ENCODE measurements around the gene TF. TPM values are rescaled to one million over a fixed set of nuclear protein-coding genes. Genes with fewer than 3 reads are reported as not detected.

TF gene
- polyA plus RNA-seq, 1 donor (not counting 4 experiments of a cell fraction or from before 2014, with no cell fraction given), result 0.30 TPM

- FAIRE-seq (no peak), DNase-seq (ENCODE audit: low read depth, low spot score) (no peak)
- Histone ChIP-seq H4K20me1 (ENCODE audit: control insufficient read depth, extremely low read depth, insufficient read depth, low read length) (no peaks in the 10 kb centered on the region), H3K27ac (ENCODE audit: control insufficient read depth, insufficient read depth, low read length) (no peak overlapping the region), H3K9me1 (ENCODE audit: control insufficient read depth, extremely low read depth, insufficient read depth, low read length) (no peaks in the 10 kb centered on the region), H3K9ac (ENCODE audit: control insufficient read depth, extremely low read depth, insufficient read depth, low read length) (no peak overlapping the region), H3K27me3 (ENCODE audit: control insufficient read depth, extremely low read depth, insufficient read depth, low read length) (peaks cover 34% of the 10 kb centered on the region), H3K9me3 (ENCODE audit: control insufficient read depth, low read depth, low read length) (no peaks in the 10 kb centered on the region), H2AFZ (ENCODE audit: control insufficient read depth, low read length) (no peak overlapping the region), H3K36me3 (ENCODE audit: control insufficient read depth in 2 of 2, extremely low read depth in 1 of 2, insufficient read depth in 2 of 2, low read length in 2 of 2) (no peaks in the 10 kb centered on the region), H3K4me1 (ENCODE audit: control insufficient read depth, extremely low read depth, insufficient read depth, low read length) (no peaks in the 10 kb centered on the region), H3K79me2 (ENCODE audit: control insufficient read depth, insufficient read depth, low read length) (no peaks in the 10 kb centered on the region), H3K4me2 (ENCODE audit: control insufficient read depth, extremely low read depth, insufficient read depth, low read depth, low read length) (no peak overlapping the region), H3K4me3 (ENCODE audit: control insufficient read depth in 2 of 3, extremely low read depth in 1 of 3, insufficient read depth in 2 of 3, low read depth in 1 of 3, low read length in 3 of 3) (no peak overlapping the region)
- dilution Hi-C loops (cut with MboI; ENCODE audit: extremely low pct_ligation_motif_present, low sequenced_read_pairs), result no loop called here
- TF ChIP-seq CTCF (optimal IDR thresholded peaks at IDR 0.05 in 1 of 3, IDR thresholded peaks at IDR 0.05 in 1 of 3, conservative IDR thresholded peaks at IDR 0.05 in 1 of 3; ENCODE audit: extremely low read depth in 1 of 3, insufficient read depth in 2 of 3, low read length in 3 of 3) (no peak), EZH2 (IDR thresholded peaks at IDR 0.05; ENCODE audit: low read length) (no peak)
These were observed 2.0 kb upstream of the TF start for GRCh38 chr3:133744241-133744640.

GRCh38 chr3:133745108-133745507 is 1.1 kb upstream of the TF start:
- no peak for TF ChIP-seq EZH2 (IDR thresholded peaks at IDR 0.05; ENCODE audit: low read length)
- no peak for TF ChIP-seq CTCF (optimal IDR thresholded peaks at IDR 0.05 in 1 of 3, IDR thresholded peaks at IDR 0.05 in 1 of 3, conservative IDR thresholded peaks at IDR 0.05 in 1 of 3; ENCODE audit: extremely low read depth in 1 of 3, insufficient read depth in 2 of 3, low read length in 3 of 3)
- Histone ChIP-seq H3K9me1 (ENCODE audit: control insufficient read depth, extremely low read depth, insufficient read depth, low read length) (no peaks in the 10 kb centered on the region), H3K79me2 (ENCODE audit: control insufficient read depth, insufficient read depth, low read length) (no peaks in the 10 kb centered on the region), H3K9me3 (ENCODE audit: control insufficient read depth, low read depth, low read length) (no peaks in the 10 kb centered on the region), H3K27me3 (ENCODE audit: control insufficient read depth, extremely low read depth, insufficient read depth, low read length) (peaks cover 34% of the 10 kb centered on the region), H2AFZ (ENCODE audit: control insufficient read depth, low read length) (no peak overlapping the region), H3K4me3 (ENCODE audit: control insufficient read depth in 2 of 3, extremely low read depth in 1 of 3, insufficient read depth in 2 of 3, low read depth in 1 of 3, low read length in 3 of 3) (no peak overlapping the region), H4K20me1 (ENCODE audit: control insufficient read depth, extremely low read depth, insufficient read depth, low read length) (no peaks in the 10 kb centered on the region), H3K4me1 (ENCODE audit: control insufficient read depth, extremely low read depth, insufficient read depth, low read length) (no peaks in the 10 kb centered on the region), H3K27ac (ENCODE audit: control insufficient read depth, insufficient read depth, low read length) (no peak overlapping the region), H3K9ac (ENCODE audit: control insufficient read depth, extremely low read depth, insufficient read depth, low read length) (no peak overlapping the region), H3K4me2 (ENCODE audit: control insufficient read depth, extremely low read depth, insufficient read depth, low read depth, low read length) (no peak overlapping the region), H3K36me3 (ENCODE audit: control insufficient read depth in 2 of 2, extremely low read depth in 1 of 2, insufficient read depth in 2 of 2, low read length in 2 of 2) (no peaks in the 10 kb centered on the region)
- FAIRE-seq, result no peak
- DNase-seq (ENCODE audit: low read depth, low spot score), result no peak
- dilution Hi-C loops (cut with MboI; ENCODE audit: extremely low pct_ligation_motif_present, low sequenced_read_pairs), result no loop called here
